Bronchial epithelial cell (primary cell): ENCODE data around the gene REL. TPM values are rescaled to one million over a fixed set of nuclear protein-coding genes. Genes with fewer than 3 reads are reported as not detected.

Source experiments
- DNase-seq: peaks from one replicate; pipeline ENCODE4 v3.0.0-alpha.2; 2010; ENCODE audit warnings: low read depth
- FAIRE-seq: peaks from 2 replicates; lab custom pipeline; 2011; peaks lifted over from hg19 to GRCh38; lab: Jason Lieb, UNC
- H3K27me3 ChIP-seq: 2 replicates; pipeline ENCODE4 v1.5.1; 2011; ENCODE audit warnings: low read length; ENCODE audit not compliant: control insufficient read depth, insufficient read depth
- H3K36me3 ChIP-seq: 2 replicates; pipeline ENCODE4 v1.5.1; 2011; ENCODE audit warnings: low read length; ENCODE audit not compliant: control insufficient read depth, insufficient read depth
- H3K4me3 ChIP-seq: 2 replicates; pipeline ENCODE4 v1.5.1; 2011; ENCODE audit warnings: mild to moderate bottlenecking, low read depth, low read length, control low read depth
- total RNA-seq: library from RNA; depleted of rRNA; stranded (reverse); fragments of >200 nt; gene quantifications from 2 replicates; pipeline ENCODE4 v1.2.1, GENCODE V29; 2014
- TF ChIP-seq, protein P1 (sequence below): IDR thresholded peaks from 2 replicates; pipeline ENCODE4 v1.5.1; 2011; ENCODE audit warnings: mild to moderate bottlenecking, moderate library complexity, low read length, control low read depth, inconsistent platforms; ENCODE audit not compliant: insufficient read depth, severe bottlenecking

REL gene
- total RNA-seq, 1 donor from 2014 or later: 9.0 TPM

DNA sequence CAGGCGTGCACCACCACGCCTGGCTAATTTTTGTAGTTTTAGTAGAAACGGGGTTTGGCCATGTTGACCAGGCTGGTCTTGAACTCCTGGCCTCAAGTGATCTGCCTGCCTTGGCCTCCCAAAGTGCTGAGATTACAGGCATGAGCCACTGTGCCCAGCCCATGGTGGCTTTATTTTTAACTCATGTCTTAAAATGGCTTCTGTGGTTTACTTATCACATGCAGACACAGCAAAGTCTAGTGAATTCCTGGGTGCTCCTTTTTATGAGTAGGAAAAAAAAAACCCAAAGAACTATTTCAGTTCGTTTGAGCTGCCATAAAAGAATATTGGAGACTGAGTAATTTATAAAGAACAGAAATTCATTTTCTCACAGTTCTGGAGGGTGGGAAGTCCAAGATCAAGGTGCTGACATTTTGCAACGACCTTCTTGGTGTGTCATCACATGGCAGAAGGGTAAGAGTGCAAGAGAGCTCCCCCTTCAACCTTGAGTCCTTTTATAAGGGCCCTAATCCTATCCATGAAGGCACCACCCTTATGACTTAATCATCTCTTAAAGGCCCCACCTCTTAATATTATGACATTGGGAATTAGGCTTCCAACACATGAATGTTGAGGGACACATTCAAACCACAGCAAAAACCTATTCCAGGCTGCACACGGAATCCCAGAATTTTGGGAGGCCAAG lies 12.6 kb upstream of the REL start:
- H3K27me3 ChIP-seq: no peaks in the 10 kb centered on the region
- H3K4me3 ChIP-seq: no peak overlapping the region
- no peak for DNase-seq
- no peak for FAIRE-seq
- TF ChIP-seq, protein P1, sequence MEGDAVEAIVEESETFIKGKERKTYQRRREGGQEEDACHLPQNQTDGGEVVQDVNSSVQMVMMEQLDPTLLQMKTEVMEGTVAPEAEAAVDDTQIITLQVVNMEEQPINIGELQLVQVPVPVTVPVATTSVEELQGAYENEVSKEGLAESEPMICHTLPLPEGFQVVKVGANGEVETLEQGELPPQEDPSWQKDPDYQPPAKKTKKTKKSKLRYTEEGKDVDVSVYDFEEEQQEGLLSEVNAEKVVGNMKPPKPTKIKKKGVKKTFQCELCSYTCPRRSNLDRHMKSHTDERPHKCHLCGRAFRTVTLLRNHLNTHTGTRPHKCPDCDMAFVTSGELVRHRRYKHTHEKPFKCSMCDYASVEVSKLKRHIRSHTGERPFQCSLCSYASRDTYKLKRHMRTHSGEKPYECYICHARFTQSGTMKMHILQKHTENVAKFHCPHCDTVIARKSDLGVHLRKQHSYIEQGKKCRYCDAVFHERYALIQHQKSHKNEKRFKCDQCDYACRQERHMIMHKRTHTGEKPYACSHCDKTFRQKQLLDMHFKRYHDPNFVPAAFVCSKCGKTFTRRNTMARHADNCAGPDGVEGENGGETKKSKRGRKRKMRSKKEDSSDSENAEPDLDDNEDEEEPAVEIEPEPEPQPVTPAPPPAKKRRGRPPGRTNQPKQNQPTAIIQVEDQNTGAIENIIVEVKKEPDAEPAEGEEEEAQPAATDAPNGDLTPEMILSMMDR: no peak
- H3K36me3 ChIP-seq: no peaks in the 10 kb centered on the region

DNA sequence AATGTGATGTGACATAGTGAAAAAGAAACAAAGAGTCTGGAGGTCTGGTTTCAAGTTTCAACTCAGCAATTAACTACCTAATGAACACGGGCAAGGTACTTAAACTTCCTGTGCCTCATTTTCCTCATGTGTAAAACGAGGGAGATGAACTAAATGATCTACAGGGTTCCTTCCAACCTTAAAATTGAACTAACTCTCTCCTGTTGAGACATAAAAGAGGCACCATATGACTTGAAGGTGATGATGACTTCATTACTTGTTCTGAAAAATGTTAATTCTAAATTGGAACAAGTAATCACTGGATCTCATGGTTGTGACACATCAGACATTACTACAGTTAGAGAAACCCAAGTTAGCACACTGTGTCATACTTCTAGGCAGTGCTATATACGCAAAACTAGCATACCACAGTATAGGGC lies 8.9 kb upstream of the REL start:
- TF ChIP-seq, protein P1: no peak
- H3K4me3 ChIP-seq: no peak overlapping the region
- no peak for FAIRE-seq
- no peaks in the 10 kb centered on the region for H3K27me3 ChIP-seq
- DNase-seq: peak; percentile 34
- H3K36me3 ChIP-seq: no peaks in the 10 kb centered on the region

DNA sequence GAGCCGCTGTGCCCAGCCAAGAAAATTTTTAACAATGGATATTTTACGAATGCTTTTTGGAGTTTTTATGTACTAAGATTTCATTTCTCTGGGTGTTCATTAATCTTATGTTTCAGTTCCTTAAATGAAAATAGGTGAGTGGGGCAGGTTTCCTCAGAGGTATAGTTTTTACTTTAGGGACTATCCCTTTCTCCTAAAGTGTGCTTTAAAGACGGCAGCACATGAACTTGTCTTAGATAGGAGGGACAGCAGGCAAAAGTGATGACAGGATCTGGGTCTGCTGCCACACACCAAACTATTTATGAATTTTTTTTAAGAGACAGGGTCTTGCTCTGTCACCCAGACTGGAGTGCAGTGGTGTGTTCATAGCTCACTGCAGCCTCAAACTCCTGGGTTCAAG lies 8.0 kb upstream of the REL start:
- no peak overlapping the region for H3K4me3 ChIP-seq
- H3K36me3 ChIP-seq: no peaks in the 10 kb centered on the region
- FAIRE-seq (no peak), DNase-seq (no peak)
- no peaks in the 10 kb centered on the region for H3K27me3 ChIP-seq
- TF ChIP-seq, protein P1: no peak

DNA sequence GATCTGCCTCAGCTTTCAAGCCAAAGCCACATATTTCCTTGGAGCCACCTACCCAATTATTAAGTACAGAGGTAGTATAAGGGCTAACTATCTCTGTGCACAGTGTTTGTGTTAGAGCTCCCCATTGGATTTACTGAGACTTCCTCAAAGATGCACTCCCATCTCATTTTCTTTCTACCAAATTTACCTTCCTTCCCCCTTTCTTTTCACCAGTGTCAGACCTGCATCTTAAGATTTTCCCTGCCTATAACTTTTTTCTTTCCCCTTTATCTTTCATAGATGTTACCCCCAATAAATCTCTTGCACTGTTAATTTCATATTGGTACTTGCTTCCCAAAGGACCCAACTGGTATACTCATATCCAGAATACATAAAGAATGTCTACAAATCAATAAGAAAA lies 5.9 kb upstream of the REL start:
- TF ChIP-seq, protein P1: no peak
- no peak for FAIRE-seq
- Histone ChIP-seq H3K27me3 (no peaks in the 10 kb centered on the region), H3K36me3 (no peaks in the 10 kb centered on the region), H3K4me3 (no peak overlapping the region)
- no peak for DNase-seq

DNA sequence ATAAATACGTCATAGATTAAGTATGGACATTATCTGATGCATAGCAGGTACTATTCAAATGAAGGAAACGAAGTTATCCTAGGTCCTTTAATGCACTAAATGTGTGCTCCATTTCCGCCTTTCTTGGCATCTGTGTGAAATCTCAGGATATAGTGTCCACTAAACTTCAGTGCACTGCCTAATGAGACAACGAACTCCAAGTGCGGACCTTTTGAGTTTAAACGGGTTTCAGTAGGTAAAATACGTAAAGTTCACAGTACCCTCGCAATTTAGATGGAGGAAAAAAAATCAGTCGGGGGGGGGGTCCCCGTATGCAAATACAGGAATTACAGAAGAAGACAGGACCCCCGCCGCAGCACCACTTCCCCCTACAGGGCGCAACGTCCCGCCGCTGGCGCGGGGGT lies 729 bp upstream of the REL start:
- FAIRE-seq: no peak
- H3K4me3 ChIP-seq: peak overlapping the region; percentile 92
- TF ChIP-seq, protein P1: peak; percentile 42
- no peaks in the 10 kb centered on the region for H3K36me3 ChIP-seq
- H3K27me3 ChIP-seq: no peaks in the 10 kb centered on the region
- peak; percentile 30 for DNase-seq
